ENCODE results near the gene CADM1.

- no peak for TF ChIP-seq POLR2A (IDR thresholded peaks at IDR 0.05; ENCODE audit: low read length)
- TF ChIP-seq GATA1 (IDR thresholded peaks at IDR 0.05; ENCODE audit: low read depth, low read length), result no peak
Observed at GRCh38 chr11:115455613-115456012, 48.6 kb downstream of the CADM1 start.
